ENCODE results near the gene CELF1. TPM values are rescaled to one million over a fixed set of nuclear protein-coding genes. Genes with fewer than 3 reads are reported as not detected.
A peak's percentile ranks its signal among the peaks of the same experiment; 100 is the strongest.
"Not testable (repeated sequence)": the region's sequence is repeated elsewhere in the genome, so short reads cannot be mapped to it uniquely, and the experiment has no call there.

CELF1 gene
- total RNA-seq, 1 donor from 2014 or later = 102 TPM

DNA sequence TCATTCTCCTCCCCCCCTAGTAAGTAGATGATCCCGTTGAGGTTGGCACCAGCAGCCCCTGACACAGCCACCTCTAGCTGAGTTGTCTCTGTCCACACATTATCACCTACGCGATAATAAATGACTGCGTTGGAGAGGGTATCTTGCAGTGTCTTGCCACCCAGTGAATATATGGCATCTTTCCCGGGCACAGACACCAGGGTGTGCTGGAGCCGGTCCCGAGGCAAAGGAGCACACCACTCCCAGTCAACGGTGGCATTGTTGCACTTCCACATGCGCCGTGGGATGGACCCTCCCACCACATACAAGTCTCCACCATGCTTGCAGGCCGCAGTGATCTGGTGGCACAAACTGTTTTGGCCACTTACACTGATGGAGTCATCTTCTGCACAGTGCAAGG, 20.4 kb upstream of the CELF1 start:
- DNase-seq = no peak

GRCh38 chr11:47572715-47573255, 19.9 kb upstream of the CELF1 start:
- DNase-seq = no peak

GRCh38 chr11:47571895-47572294, 19.0 kb upstream of the CELF1 start:
- no peak for DNase-seq

- DNase-seq = no peak
Measured at GRCh38 chr11:47571357-47571729, 18.4 kb upstream of the CELF1 start.

GRCh38 chr11:47570651-47571356, 17.9 kb upstream of the CELF1 start:
- DNase-seq = no peak

DNA sequence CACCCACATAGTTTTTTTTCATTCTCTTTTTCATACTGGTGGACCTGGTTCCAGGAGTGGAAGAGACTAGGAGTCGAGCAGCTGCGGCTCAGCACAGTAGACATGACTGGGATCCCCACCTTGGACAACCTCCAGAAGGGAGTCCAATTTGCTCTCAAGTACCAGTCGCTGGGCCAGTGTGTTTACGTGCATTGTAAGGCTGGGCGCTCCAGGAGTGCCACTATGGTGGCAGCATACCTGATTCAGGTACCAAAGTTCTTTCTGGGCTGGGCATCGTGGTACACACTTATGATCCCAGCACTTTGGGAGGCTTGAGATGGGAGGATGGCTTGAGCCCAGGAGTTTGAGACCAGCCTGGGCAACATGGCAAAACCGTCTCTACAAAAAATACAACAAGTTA, 16.7 kb upstream of the CELF1 start:
- no peak for DNase-seq

DNA sequence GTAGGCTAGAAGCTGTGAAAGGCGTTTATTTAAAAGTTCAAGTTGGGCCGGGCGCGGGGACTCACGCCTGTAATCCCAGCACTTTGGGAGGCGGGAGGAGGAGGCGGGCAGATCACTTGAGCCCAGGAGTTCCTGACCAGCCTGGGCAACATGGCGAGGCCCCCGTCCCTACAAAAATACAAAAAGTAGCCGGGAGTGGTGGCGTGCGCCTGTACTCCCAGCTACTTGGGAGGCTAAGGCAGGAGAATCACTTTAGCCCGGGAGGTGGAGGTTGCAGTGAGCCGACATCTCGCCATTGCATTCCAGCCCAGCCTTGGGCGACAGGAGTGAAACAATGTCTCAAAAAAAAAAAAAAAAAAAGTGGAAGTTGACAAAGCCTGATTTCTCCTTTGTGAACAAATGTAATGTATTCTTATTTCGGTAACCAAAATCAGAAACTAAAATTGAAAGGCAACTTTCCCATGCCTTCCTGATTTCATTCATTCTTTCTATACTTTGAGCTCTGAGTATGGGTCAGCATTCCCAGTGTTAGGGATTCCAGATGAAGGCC, 13.3 kb upstream of the CELF1 start:
- no peak for DNase-seq

DNA sequence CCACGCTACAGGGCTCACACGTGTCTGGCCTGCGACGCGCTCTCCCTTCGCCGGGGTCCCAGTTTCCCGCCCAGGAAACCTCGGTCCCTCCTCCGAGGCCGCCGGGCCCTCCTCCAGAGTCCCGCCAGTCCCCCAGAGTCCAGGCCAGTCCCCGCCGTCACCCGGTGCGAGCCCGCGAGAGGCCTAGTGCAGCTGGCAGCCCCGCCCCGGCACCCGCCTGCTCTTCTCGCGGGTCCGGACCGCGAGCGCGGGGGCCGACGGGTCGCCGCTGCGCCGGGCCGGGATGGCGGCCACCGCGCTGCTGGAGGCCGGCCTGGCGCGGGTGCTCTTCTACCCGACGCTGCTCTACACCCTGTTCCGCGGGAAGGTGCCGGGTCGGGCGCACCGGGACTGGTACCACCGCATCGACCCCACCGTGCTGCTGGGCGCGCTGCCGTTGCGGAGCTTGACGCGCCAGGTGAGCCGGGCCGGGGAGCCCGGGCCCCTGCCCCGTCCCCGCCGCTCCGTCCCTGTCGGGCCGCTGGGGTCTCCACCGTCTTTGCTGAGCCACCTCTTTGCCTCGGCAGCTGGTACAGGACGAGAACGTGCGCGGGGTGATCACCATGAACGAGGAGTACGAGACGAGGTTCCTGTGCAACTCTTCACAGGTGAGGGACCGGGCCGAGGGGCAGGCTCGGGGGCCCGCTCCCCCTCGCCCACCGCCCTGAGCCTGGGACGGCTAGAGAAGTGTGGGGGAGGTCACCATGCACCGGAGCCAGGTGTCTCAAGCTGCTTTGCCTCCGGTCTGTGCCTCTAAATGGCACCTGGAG, 12.6 kb upstream of the CELF1 start, which contains the start of gene PTPMT1:
Gene PTPMT1 (plus strand): TSS at position 260 of the 809 bp plus-strand sequence. CDS start 24 bp downstream, at position 284.
- no peak for DNase-seq

- no peak for DNase-seq
Measured at GRCh38 chr11:47564933-47565339, 12.0 kb upstream of the CELF1 start.

GRCh38 chr11:47564366-47564765, 11.4 kb upstream of the CELF1 start:
- not testable (repeated sequence) for DNase-seq

GRCh38 chr11:47562393-47562792, 9.5 kb upstream of the CELF1 start:
- DNase-seq = not testable (repeated sequence)

- DNase-seq = no peak
Measured at GRCh38 chr11:47560426-47560825, 7.5 kb upstream of the CELF1 start.

- DNase-seq = no peak
Measured at GRCh38 chr11:47558695-47559094, 5.8 kb upstream of the CELF1 start.

DNA sequence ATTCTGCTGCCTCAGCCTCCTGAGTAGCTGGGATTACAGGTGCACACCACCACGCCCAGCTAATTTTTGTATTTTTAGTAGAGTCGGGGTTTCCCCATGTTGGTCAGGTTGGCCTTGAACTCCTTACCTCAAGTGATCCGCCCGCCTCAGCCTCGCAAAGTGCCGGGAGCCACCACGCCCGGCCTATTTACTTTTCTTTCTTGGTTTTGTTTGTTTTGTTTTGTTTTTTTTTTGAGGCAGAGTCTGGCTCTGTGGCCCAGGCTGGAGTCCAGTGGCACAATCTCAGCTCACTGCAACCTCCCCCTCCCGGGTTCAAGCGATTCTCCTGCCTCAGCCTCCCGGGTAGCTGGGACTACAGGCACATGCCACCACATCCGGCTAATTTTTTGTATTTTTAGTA, 4.1 kb upstream of the CELF1 start:
- DNase-seq = not testable (repeated sequence)

GRCh38 chr11:47553406-47553743, 443 bp upstream of the CELF1 start:
- peak; percentile 80 for DNase-seq

GRCh38 chr11:47552056-47552565, 821 bp downstream of the CELF1 start:
- no peak for DNase-seq

DNA sequence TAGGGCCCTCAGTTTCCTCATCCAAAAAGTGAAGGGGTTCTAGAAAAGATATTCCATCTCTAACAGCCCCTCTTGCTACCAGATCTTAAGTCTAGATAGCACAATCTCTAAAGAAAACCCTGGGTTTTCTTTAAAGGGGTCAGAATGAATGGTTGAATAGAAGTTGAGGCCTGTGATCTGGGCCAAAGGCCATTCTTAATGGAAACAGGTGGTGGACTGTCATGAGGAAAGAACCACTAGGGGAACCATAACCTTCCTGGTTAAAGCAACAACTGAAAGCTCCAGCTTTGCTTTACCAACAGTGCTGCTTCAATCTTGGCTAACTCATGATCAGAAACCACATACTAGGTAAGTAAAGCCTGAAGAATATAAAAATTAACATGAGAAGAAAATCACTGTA, 1.8 kb downstream of the CELF1 start:
- no peak for DNase-seq

GRCh38 chr11:47550288-47551047, 2.5 kb downstream of the CELF1 start:
- DNase-seq = no peak

DNA sequence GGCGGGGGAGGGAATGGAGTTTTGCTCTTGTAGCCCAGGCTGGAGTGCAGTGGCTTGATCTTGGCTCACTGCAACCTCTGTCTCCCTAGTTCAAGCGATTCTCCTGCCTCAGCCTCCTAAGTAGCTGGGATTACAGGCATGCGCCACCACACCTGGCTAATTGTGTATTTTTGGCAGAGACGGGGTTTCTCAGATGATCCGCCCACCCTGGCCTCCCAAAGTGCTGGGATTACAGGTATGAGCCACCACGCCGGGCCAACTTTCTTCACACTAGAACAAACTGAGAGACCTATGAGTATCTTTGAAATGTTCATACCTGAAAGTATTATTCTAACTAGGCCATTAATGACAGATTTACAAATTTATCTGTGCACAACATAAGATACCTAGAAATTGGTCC, 6.7 kb downstream of the CELF1 start:
- DNase-seq = not testable (repeated sequence)

GRCh38 chr11:47545298-47545697, 7.6 kb downstream of the CELF1 start:
- DNase-seq = no peak

DNA sequence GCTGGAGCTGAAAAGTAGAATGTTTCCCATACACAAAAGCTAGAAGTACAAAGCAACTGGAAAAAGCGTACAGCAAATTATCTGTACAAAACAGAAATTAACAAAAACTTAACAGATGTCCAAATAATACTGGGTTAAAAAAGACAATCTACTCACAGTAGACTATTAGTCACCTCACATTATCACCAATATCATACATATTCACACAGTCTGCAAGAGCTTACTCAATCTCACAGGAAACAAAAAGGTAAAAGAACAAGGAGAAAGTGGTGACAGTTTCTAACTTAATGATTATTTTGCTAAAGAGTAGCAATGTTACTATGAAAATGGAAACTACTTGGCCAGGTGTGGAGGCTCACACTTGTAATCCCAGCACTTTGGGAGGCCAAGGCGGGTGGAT, 11.9 kb downstream of the CELF1 start:
- DNase-seq = no peak

GRCh38 chr11:47539681-47540039, 13.3 kb downstream of the CELF1 start:
- no peak for DNase-seq

Data from skin of body (tissue), 2 donors.